ENCODE data around the gene CHCHD3.

GRCh38 chr7:132930881-132931280 is 151.0 kb downstream of the CHCHD3 start:
- TF ChIP-seq POLR2AphosphoS5 (IDR thresholded peaks at IDR 0.05; ENCODE audit: low read depth, low read length): no peak
- TF ChIP-seq TAF1 (IDR thresholded peaks at IDR 0.05; ENCODE audit: borderline replicate concordance, insufficient read depth, low read length): no peak
